HG02852 (cell line): ENCODE results near the gene ABCG1.
A peak's percentile ranks its signal among the peaks of the same experiment; 100 is the strongest.

ENCODE experiments used
- ATAC-seq: cut with Tn5 transposase; IDR thresholded peaks from one replicate; pipeline ENCODE4 v1.9.1; 2021; ENCODE audit warnings: mild to moderate bottlenecking, moderate library complexity; ENCODE audit not compliant: unreplicated experiment

Gene ABCG1

GRCh38 chr21:42231756-42232155 lies 12.8 kb downstream of the ABCG1 start:
- ATAC-seq: no peak

GRCh38 chr21:42232176-42232825 lies 13.4 kb downstream of the ABCG1 start:
- ATAC-seq: no peak

GRCh38 chr21:42233067-42233961 lies 14.4 kb downstream of the ABCG1 start:
- peak; percentile 52 for ATAC-seq

GRCh38 chr21:42234041-42234440 lies 15.1 kb downstream of the ABCG1 start:
- ATAC-seq: no peak

- ATAC-seq: no peak
These were observed 15.7 kb downstream of the ABCG1 start for GRCh38 chr21:42234464-42235241.

- ATAC-seq: no peak
These were observed 16.7 kb downstream of the ABCG1 start for GRCh38 chr21:42235593-42235992.

GRCh38 chr21:42236014-42236413 lies 17.1 kb downstream of the ABCG1 start:
- no peak for ATAC-seq

GRCh38 chr21:42236693-42237092 lies 17.8 kb downstream of the ABCG1 start:
- no peak for ATAC-seq

GRCh38 chr21:42237161-42237560 lies 18.2 kb downstream of the ABCG1 start:
- no peak for ATAC-seq

GRCh38 chr21:42237577-42237976 lies 18.6 kb downstream of the ABCG1 start:
- ATAC-seq: no peak

GRCh38 chr21:42238185-42238934 lies 19.4 kb downstream of the ABCG1 start:
- no peak for ATAC-seq

GRCh38 chr21:42239556-42239955 lies 20.6 kb downstream of the ABCG1 start:
- ATAC-seq: no peak

GRCh38 chr21:42239973-42240372 lies 21.0 kb downstream of the ABCG1 start:
- ATAC-seq: no peak

GRCh38 chr21:42242611-42243010 lies 23.7 kb downstream of the ABCG1 start:
- no peak for ATAC-seq

- no peak for ATAC-seq
These were observed 24.1 kb downstream of the ABCG1 start for GRCh38 chr21:42243026-42243425.

GRCh38 chr21:42245331-42246193 lies 26.6 kb downstream of the ABCG1 start:
- no peak for ATAC-seq

- ATAC-seq: no peak
These were observed 28.8 kb downstream of the ABCG1 start for GRCh38 chr21:42247716-42248115.

- ATAC-seq: no peak
These were observed 29.3 kb downstream of the ABCG1 start for GRCh38 chr21:42248241-42248640.

- ATAC-seq: peak; percentile 88
These were observed 30.1 kb downstream of the ABCG1 start for GRCh38 chr21:42248783-42249597.
